HL-60 (cell line): Measurements from ENCODE around the gene EMP1.

Experiments used
- DNase-seq, 2 experiments: peaks; one replicate each; pipeline ENCODE4 v3.0.0-alpha.2; 2010 to 2020; ENCODE audit warnings: low read depth in 1 of 2, low spot score in 1 of 2
- H3K27ac ChIP-seq: fragments of 250-450 bp; sonication (Bioruptor Pico); replicated peaks from 2 replicates; pipeline ENCODE4 v1.5.1; 2020; ENCODE audit warnings: mild to moderate bottlenecking, moderate library complexity
- H3K27me3 ChIP-seq: fragments of 250-450 bp; sonication (Bioruptor Pico); 2 replicates; pipeline ENCODE4 v1.5.1; 2021; ENCODE audit warnings: mild to moderate bottlenecking, moderate library complexity; ENCODE audit not compliant: insufficient read depth, poor library complexity, severe bottlenecking
- H3K4me3 ChIP-seq: replicated peaks from 2 replicates; pipeline ENCODE4 v1.5.1; 2011; ENCODE audit warnings: mild to moderate bottlenecking, control low read depth, low read length; ENCODE audit not compliant: insufficient read depth
- GABPA ChIP-seq: IDR thresholded peaks from 2 replicates; pipeline ENCODE4 v1.6.1; 2012; ENCODE audit warnings: low read depth
- POLR2AphosphoS5 ChIP-seq: IDR thresholded peaks from 2 replicates; pipeline ENCODE4 v1.6.1; 2012; ENCODE audit warnings: low read depth
- SPI1 ChIP-seq: IDR thresholded peaks from 2 replicates; pipeline ENCODE4 v1.6.1; 2012; ENCODE audit warnings: low read depth, mild to moderate bottlenecking, borderline replicate concordance
- TF ChIP-seq, protein P1 (sequence below): IDR thresholded peaks from 2 replicates; pipeline ENCODE4 v1.6.1; 2012; ENCODE audit warnings: low read depth; ENCODE audit not compliant: insufficient replicate concordance
- TF ChIP-seq, protein P2 (sequence below): IDR thresholded peaks from one replicate; pipeline ENCODE4 v1.5.1; 2011; ENCODE audit warnings: low read length, control low read depth, inconsistent platforms; ENCODE audit not compliant: insufficient read depth

The EMP1 gene

DNA sequence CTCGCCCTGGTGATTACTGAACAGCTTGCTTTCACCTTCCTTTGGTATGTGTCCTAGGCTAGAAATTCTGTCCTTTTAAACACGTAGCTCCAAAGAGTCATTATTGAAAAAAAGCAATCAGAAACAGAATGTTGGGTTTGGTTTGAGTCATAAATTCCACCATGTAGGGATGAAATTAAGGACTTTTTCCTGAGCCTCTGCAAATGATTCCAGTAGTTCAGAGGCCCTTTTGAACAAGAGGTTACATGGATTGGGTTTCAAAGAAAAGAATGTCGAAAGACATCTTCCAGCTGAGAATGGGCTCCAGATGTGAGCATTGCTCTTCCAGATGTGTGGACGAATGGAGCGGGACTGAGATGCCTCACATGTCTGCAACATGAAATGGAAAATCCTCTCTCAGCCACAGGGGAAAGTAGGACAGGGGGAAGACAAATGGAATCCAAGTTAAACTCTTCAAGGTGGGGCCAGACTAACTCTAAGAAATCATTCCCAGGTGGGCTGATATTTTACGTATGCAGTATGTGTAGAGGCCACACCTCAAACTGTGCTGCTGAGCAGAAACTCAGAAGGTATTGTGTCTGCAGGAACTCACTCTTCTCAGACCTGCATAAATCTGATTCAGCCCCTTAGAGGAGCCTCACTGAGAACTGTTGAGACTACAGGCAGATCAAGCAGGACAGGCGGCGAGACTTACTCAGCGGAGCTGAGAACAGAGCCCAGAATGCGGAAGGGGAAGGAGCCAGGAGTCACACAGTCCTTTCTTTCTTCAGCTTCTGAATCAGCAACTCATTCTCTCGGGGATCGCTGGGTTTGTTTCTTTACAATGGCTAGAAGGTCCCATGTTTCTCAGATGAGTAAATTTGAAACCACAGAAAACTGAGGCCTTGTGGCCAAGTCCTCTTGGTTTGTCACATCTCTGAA, 23.3 kb upstream of the EMP1 start:
- TF ChIP-seq SPI1, result peak; percentile 61; the same call in 1 of the 2 replicates
- TF ChIP-seq, protein P1, sequence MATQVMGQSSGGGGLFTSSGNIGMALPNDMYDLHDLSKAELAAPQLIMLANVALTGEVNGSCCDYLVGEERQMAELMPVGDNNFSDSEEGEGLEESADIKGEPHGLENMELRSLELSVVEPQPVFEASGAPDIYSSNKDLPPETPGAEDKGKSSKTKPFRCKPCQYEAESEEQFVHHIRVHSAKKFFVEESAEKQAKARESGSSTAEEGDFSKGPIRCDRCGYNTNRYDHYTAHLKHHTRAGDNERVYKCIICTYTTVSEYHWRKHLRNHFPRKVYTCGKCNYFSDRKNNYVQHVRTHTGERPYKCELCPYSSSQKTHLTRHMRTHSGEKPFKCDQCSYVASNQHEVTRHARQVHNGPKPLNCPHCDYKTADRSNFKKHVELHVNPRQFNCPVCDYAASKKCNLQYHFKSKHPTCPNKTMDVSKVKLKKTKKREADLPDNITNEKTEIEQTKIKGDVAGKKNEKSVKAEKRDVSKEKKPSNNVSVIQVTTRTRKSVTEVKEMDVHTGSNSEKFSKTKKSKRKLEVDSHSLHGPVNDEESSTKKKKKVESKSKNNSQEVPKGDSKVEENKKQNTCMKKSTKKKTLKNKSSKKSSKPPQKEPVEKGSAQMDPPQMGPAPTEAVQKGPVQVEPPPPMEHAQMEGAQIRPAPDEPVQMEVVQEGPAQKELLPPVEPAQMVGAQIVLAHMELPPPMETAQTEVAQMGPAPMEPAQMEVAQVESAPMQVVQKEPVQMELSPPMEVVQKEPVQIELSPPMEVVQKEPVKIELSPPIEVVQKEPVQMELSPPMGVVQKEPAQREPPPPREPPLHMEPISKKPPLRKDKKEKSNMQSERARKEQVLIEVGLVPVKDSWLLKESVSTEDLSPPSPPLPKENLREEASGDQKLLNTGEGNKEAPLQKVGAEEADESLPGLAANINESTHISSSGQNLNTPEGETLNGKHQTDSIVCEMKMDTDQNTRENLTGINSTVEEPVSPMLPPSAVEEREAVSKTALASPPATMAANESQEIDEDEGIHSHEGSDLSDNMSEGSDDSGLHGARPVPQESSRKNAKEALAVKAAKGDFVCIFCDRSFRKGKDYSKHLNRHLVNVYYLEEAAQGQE, result no peak
- Histone ChIP-seq H3K4me3 (no peak overlapping the region), H3K27me3 (no peaks in the 10 kb centered on the region), H3K27ac (no peak overlapping the region)
- peak in 1 of 2 experiments; percentile 79 for DNase-seq

DNA sequence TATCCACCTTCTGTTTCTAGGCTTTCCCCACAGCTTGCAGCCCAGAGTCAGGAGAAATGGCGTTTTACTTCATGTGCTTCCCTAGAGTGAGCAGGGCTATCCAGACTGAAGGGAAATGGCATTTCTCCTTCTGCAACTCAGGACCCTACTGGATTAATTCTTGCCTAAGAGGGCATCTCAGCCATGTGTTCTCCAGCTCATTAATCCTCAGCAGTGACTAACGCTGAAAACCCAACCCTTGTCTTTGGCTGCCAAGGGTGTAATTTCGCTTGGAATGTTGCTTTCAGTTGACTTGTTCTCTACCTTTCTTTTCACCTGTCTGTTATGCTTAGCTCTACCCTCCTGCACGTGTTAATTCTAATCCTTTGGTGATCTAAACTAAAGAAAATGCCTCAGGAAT, 21.0 kb upstream of the EMP1 start:
- no peak overlapping the region for H3K4me3 ChIP-seq
- H3K27ac ChIP-seq, result no peak overlapping the region
- DNase-seq, result no peak
- no peaks in the 10 kb centered on the region for H3K27me3 ChIP-seq
- TF ChIP-seq SPI1 (no peak), POLR2AphosphoS5 (no peak), GABPA (no peak)
- TF ChIP-seq, protein P1, result no peak
- TF ChIP-seq, protein P2, sequence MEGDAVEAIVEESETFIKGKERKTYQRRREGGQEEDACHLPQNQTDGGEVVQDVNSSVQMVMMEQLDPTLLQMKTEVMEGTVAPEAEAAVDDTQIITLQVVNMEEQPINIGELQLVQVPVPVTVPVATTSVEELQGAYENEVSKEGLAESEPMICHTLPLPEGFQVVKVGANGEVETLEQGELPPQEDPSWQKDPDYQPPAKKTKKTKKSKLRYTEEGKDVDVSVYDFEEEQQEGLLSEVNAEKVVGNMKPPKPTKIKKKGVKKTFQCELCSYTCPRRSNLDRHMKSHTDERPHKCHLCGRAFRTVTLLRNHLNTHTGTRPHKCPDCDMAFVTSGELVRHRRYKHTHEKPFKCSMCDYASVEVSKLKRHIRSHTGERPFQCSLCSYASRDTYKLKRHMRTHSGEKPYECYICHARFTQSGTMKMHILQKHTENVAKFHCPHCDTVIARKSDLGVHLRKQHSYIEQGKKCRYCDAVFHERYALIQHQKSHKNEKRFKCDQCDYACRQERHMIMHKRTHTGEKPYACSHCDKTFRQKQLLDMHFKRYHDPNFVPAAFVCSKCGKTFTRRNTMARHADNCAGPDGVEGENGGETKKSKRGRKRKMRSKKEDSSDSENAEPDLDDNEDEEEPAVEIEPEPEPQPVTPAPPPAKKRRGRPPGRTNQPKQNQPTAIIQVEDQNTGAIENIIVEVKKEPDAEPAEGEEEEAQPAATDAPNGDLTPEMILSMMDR, result no peak

- TF ChIP-seq POLR2AphosphoS5 (no peak), GABPA (no peak), SPI1 (no peak)
- TF ChIP-seq, protein P2, result no peak
- TF ChIP-seq, protein P1, result no peak
- no peaks in the 10 kb centered on the region for H3K27me3 ChIP-seq
- no peak for DNase-seq
- H3K4me3 ChIP-seq, result no peak overlapping the region
- H3K27ac ChIP-seq, result no peak overlapping the region
These were observed 20.3 kb upstream of the EMP1 start for GRCh38 chr12:13176256-13176655.
